Dermis blood vessel endothelial cell (primary cell): Measurements from ENCODE around the gene EFHD1. TPM values are rescaled to one million over a fixed set of nuclear protein-coding genes. Genes with fewer than 3 reads are reported as not detected.
"Not testable (repeated sequence)": the region's sequence is repeated elsewhere in the genome, so short reads cannot be mapped to it uniquely, and the experiment has no call there.

ENCODE experiments used
- DNase-seq: peaks from one replicate; pipeline ENCODE4 v3.0.0; 2010
- total RNA-seq: library from RNA; depleted of rRNA; stranded (reverse); fragments of >200 nt; gene quantifications from 2 replicates; pipeline ENCODE4 v1.2.3, GENCODE V29; 2014

Gene EFHD1
- total RNA-seq, 1 donor from 2014 or later: 0.17 TPM

DNA sequence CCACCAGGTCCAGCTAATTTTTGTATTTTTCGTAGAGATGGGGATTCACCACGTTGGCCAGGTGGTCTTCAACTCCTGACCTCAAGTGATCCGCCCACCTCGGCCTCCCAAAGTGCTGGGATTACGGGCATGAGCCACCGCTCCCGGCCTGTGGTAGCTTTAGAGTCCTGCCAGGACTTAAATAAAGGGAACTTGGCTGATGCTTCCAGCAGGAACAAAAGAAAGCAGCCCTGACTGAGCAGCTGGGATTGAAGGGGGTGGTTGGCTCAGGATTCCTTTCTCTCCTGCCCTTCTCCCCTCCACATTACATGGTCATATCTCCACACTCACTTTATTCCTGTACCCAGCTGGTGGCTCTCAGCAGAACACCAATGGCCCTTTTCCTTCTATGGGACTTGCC is 20.0 kb downstream of the EFHD1 start:
- DNase-seq: no peak

DNA sequence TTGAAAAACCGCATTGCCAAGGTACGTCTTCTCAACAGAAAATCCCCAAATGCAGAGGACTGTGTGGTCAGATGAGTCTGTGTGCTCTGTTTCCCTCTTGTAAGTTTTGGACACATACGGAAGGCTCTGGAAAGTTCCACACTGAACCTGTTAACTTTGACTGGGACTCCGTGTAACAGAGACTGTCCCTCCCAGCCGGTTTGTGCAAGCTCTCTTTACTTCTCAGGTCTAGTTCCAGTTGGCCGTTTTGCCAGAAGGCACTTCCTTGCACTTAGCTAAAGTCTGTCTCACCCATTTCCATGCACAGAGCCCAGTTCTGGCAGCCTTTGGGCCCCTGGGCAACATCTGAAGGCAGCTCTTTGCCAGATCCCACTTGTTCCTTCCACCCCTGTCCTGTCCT is 22.0 kb downstream of the EFHD1 start:
- no peak for DNase-seq

DNA sequence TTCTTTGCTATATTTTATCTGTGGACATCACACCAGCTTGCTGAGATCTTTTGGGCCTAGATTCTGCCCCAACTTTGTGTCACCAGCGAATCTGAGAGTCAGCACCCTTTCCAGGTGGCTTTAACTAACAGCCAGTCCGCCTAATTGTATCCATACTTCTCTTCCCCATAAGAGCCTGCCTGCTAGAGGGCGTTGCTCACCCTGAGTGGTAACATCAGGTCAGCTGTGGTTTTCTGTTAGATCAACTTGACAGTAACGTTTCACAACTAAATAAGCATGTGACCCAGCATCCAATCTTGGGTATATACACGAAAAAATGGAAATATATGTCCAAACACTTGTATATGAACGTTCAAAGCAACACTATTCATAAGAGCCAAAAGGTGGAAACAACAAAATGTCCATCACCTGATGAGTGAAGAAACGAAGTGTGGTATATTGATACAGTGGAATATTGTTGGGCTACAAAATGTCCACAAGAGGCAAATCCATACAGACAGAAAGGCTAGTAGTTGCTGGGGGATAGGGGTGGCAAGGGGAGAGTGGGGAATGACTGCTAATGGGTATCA is 24.9 kb downstream of the EFHD1 start:
- peak; percentile 11 for DNase-seq

DNA sequence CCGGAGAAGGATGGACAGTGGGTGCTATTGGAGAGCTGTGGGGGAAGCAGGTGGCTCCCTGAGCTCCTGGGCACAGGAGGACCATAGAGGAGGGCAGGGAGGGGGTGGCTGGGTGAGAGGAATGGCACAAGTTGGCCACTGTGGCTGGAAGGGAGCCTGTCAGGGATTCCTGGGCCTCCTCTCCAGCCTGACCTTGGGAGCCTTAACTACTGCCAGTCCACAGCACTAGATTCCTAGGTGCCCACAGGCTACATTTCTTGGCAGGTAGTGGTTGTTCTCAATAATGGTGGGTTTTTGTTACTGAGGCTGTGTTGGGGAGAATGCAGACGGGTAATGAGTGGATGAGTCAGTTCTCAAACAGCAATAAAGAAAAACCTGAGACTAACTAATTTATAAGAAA is 26.0 kb downstream of the EFHD1 start:
- DNase-seq: no peak

DNA sequence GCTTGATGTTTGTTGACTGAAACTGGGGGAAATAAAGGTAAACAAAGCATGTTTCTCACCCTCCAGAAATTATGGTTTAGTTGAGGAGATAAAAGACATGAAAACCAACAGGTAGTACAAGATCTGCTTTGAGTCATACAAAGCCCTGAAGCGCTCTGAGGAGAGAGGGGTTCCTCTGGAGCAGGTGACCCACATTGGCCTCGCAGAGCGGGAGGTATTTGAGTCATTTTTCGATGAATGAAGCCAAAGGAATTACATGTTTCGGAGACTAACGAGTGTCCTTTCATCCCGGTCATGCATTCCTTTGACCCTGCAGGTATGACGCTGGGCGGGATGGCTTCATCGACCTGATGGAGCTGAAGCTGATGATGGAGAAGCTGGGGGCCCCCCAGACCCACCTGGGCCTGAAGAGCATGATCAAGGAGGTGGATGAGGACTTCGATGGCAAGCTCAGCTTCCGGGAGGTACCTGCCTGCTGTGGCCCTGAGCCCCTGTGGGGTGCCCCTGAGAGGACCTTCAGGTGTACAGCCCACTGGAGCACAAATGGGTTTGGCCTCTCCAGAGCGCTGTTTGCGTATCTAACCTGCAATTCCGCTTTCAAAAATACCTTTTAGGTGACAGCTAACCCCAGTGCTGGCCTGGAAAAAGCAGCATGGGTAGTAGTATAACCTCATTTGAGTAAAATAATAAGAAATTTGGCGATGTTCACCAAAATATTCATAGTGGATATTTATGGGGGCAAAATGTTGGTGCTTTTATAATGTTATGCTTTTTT is 29.3 kb downstream of the EFHD1 start:
- no peak for DNase-seq

DNA sequence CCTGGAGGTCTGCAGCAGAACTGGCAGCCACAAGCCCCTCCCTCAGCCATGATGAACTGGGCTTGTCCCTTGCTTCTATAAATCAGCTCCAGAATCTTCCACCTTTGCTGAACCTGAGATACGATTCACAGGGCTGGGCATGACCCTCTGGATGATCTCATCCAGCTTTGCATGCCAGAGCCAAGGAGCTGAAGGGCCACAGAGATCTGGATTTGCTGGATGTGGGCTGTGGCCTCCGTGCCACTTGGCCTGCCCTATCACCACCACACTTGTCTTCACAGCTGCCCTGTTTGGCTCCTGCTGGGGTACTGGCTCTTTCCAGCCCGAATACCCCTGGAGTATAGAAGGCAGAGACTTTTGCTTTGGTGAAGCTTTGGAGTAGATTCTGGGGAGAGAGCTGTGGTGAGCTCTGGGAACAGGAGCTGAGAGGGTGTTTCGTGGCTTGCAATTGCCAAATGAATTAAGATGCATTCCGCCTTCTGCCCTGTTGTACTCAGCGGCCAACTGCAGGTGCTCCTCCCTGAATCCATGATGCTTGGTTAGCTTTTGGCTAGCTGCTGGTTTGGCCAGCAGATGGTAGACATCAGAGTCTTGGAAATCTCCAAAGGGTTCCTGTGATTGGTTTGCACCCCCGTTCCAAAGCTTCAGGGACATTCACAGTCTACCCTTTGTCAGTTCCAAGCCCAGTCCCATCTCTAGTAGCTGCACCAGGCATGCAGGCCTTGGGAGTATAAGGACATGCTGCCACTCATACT is 32.8 kb downstream of the EFHD1 start:
- no peak for DNase-seq

DNA sequence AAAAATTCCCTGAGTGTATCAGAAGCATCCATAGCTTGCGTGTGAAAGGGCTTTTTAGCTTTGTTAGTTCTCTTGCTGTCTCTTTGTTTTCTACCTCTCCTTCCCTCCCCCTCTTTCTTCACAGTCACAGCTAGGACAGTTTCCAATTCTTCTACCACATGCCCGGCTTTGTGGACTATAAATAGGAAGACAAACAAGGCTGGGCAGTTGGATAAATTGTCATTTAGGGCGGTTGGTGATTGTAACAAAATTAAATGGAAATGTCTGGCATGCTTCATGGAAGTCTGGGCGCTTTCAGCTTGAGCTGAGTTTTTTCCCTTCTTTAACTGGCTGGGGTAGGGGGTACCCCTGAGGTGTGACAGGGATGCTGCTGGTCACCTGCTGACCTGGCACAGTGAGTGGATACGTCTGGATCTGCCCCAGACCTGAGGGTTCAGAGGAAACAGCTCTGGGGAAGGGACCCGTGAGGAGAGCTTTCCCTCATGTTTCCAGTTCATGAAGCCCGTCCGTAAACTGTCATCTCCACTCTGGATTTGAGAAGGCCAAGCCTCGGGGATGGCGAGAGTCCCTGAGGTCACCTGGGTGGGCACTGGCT is 34.7 kb downstream of the EFHD1 start:
- DNase-seq: no peak

DNA sequence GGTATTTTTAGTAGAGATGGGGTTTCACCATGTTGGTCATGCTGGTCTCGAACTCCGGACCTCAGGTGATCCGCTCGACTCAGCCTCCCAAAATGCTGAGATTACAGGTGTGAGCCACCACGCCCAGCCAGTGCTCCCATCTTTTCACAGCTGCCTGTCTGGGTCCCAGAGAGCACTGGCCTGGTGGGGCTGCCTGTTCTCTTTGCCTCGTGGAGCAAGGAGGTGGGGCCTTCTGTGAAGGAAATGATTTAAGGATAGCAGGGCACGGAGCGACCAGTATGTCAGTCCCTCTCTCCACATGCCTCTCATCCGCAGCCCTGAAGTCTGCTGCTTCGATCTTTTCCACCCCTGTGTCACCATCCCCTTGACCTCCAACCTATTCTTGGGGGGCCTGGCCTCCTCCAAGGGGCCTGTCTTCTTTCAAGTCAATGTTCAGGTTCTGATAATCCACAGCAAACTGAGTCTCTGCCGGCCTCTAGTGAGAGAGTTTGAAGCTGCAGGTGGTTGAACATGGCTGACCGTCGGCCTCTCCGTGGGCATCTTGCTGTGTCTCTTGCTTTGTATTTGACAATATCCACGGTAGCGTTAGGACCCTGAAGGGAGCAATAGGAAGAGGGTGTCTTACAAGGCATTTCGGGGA is 35.5 kb downstream of the EFHD1 start:
- peak; percentile 50 for DNase-seq

DNA sequence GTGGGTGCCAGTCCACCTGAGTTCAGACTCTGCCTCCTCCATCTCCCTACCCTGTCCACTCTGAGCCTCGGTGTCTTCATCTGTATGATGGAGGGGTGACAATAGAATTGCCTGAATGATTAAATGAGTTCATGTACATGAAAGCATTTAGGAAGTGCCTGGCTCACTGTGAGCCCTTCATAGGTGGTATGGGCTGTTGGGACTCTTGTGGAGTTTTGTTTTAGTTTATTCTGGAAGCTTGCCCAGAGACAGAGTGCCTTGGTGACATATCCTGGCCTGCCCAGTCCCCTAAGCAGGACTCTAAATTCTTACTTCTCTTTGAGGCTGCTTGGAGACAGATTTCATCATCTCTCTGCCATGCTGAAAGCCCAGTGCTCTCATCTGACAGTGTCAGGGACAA is 39.2 kb downstream of the EFHD1 start:
- DNase-seq: no peak

DNA sequence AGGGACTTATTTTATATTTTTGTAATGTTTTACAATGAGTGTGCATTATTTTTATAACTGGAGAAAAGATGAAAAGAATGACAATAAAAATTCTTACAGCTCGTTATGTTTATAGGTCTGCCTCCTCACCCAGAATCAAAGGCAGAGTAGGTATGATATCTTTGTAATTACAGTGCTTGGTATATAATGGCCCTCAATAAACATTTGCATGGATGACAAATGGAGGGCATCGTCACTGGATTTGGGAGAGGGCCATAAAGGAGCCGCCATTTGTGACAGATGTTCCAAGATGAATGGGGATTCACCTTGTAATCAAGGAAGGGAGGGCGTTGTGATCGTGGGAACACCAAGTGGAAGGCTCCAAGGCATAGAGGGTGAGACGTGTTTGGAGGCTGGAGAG is 41.1 kb downstream of the EFHD1 start:
- DNase-seq: no peak

DNA sequence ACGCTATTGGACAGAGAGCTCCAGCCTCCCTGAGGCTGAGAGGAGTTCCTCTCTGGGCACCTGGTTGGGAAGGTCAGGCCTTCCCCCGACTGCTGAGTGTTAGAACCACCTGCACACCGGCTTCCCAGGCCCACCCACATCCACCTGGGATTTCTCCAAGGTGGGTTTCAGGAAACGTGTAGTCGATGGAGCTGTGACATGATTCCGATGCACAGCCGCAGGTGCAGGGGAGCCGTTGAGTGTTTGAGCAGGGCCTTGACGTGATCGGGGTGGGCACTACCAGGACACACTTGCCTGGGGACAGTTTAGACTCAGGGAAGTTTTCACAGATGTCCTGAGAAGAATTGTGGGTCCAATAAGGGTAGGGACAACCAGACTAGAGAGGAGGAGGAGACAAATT is 42.0 kb downstream of the EFHD1 start:
- no peak for DNase-seq

DNA sequence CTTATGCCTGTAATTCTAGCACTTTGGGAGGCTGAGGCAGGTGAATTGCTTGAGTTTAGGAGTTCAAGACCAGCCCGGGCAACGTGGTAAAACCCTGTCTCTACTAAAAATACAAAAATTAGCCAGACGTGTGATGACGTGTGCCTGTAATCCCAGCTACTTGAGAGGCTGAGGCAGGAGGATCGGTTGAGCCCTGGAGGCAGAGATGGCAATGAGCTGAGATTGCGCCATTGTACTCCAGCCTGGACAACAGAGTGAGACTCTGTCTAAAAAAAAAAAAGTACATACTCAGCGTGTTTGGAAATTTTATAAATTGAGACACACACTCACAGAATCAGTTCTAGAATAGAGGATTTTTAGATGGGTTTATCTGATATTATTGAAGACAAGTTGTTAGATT is 46.6 kb downstream of the EFHD1 start:
- DNase-seq: no peak

DNA sequence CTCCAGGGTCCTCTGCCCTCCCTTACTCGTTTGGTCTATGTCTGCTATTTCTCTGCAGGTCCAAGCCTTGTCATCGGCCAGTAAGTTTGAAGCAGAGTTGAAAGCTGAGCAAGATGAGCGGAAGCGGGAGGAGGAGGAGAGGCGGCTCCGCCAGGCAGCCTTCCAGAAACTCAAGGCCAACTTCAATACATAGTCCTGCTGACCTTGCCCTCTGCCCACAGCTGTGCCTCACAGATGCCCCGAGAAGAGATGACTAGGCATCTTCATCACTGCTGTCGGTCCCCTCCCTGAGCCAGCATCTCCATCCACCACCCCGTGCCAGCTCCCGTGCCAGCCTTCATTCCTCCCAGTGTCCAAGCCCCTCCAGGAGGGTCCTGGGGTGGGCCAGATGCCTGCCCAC is 48.1 kb downstream of the EFHD1 start:
- DNase-seq: no peak

DNA sequence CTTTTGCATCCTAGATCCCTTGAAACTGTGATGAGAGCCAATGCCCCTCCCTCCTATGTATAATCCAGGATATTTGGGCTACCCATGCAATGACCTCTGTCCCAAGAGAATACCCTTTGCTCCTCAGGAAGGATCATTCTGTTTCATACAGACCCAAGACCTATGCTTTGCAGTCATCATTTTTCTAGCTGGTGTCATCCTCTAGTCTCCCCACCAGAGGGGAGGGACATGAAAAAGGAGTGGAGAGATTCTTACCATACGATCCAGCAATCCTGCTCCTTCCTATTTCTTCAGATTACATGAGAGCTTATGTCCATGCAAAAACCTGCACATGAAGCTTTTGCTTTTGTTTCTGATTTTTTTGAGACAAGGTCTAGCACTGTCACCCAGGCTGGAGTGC is 50.0 kb downstream of the EFHD1 start:
- no peak for DNase-seq

DNA sequence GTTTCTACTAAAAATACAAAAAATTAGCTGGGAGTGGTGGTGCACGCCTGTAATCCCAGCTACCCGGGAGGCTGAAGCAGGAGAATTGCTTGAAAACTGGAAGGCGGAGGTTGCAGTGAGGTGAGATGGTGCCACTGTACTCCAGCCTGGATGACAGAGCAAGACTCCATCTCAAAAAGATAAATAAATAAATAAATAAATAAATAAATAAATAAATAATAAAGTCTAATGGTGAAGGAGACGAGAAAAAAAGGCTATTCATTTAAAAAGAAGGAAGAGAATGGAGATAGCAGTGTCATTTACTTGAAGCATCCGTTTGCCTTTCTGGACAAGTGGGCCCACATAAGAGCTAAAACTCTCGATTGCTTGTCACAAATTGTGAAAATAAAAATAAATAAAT is 52.0 kb downstream of the EFHD1 start:
- DNase-seq: not testable (repeated sequence)

DNA sequence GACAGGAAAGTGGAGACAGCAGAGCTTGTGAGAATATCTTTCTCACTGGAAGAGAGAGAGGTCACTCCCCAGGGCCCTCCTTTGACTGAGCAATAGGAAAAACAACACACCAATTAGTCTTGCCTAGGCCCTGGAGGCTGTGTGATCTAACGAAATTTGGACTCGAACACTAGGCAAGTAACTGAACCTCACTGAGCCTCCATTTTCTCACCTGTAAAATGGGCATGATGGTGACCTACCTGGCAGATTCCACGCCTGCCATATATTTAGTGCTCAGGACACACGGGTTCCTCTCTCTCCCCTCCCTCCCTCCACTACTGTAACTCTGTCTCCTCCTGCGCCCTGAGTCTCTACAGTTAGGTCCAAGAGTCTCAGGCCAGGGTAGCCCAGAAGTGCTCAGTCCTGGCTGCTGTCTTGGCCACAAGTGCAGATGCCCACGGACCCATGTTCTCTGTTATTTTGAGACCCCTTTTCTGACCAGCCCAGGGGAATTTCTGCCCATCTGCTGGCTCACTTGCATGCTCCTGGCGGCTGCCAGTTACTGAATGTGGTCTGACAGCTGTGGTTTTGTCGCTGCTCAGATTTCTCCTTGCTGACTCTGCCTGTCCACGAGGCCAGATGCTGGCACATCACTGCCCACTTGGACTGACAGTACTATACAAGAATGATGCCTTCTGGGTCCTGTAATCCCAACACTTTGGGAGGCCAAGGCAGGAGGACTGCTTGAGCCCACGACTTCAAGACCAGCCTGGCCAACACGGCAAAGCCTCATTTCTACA is 54.2 kb downstream of the EFHD1 start:
- DNase-seq: no peak

DNA sequence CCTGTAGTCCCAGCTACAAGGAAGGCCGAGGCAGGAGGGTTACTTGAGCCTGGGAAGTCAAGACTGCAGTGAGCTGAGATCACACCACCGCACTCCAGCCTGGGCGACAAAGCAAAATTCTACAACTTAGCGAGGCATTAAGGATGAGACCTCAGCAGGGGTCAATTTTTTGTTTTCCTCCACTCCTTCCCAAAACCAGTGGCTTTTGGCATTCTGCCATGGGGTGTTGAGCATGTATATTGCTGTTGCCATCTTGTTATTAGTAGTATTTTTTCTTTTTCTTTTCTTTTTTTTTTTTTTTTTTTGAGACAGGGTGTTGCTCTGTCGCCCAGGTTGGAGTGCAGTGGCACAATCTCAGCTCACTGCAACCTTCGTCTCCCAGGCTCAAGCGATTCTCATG is 54.8 kb downstream of the EFHD1 start:
- DNase-seq: no peak

DNA sequence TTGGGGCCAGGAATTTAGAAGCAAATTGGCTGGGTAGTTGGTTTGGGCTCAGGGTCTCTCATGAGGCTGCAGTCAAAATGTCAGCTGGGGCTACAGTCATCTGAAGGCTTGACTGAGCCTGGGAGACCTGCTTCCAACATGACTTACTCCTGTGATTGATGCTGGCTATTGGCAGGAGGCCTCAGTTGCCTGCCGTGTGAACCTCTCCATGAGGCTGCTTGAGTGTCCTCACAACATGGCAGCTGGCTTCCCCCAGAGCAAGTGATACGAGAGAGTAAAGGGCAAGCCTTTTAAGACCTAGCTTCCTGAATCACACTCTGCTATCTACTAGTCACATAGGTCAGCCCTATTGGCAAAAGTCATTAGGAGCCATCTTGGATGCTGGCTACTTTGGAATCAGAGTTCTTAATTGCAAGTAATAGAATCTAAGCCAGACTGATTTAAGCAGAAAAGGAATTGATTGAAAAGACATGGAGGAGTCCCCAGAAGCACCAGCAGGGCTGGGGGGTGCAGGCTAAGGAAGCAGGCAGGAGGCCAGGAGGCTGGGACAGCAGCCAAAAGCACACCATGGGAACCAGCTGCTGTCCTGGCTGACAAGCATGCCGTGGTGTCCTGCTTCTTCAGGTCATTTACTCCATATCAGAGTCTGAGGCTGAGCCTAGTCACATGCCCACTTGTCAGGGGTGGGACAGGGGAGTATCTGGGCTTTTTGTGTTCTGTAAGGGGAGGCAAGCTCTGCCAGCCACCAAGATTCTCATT is 55.9 kb downstream of the EFHD1 start:
- peak; percentile 77 for DNase-seq

DNA sequence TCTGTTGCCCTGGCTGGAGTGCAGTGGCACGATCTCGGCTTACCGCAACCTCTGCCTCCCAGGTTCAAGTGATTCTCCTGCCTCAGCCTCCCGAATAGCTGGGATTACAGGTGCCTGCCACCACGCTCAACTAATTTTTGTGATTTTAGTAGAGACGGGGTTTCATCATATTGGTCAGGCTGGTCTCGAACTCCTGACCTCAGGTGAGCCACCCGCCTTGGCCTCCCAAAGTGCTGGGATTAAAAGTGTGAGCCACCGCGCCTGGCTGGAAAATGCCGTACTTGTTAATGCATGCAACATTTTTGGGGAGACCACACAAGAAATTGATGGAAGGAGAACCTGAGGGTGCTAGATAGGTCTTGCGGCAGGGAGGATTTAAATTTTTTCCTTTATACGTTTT is 57.7 kb downstream of the EFHD1 start:
- DNase-seq: not testable (repeated sequence)

DNA sequence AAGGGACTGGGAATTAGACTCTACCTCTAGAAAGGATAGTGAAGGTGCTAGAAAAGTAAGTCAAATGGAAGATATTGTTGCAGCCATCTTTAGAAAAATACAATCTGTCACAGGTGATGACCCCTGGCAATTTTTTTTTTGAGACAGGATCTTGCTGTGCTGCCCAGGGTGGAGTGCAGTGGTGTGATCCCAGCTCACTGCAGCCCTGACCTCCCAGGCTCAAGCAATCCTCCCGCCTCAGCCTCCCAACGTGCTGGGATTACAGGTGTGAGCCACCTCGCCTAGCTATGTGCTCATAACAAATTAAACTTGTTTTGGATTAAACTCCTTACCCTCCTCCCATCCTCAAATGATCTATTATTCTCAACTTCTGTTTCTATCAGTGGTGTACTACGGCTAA is 59.9 kb downstream of the EFHD1 start:
- no peak for DNase-seq

DNA sequence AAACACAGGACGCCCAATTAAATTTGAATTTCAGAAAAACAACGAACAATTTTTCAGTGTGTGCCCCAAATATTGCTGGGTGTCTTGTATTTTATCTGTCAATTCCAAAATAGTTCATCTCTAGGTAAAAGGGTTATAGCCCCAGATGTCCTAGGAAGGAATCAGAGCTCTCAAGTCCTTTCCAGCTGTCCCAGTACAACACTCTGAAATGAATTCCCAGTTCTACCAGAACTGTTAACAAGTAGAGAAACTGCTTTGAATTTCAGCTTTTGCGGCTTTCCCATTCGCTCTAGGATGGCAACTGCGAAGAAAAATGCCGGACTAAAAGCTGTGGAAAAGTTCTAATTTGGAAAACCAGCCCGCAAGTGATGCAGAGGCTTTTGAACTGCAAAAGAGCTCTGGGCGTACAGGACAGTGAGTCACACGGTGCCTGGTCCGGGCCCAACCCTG is 63.2 kb downstream of the EFHD1 start:
- no peak for DNase-seq
